Panc1 (cell line): ENCODE results near the gene ATP2C1. TPM values are rescaled to one million over a fixed set of nuclear protein-coding genes. Genes with fewer than 3 reads are reported as not detected.

ENCODE experiments used
- ATAC-seq: fragments of 200-7000 bp; cut with Tn5 transposase; 2 replicates; pipeline ENCODE4 v1.9.1; 2020; ENCODE audit warnings: mild to moderate bottlenecking, moderate library complexity
- BruUV-seq: library from RNA; stranded (reverse); fragments of 400-500 nt; replicated peaks from 2 replicates; lab custom pipeline; 2021; lab: Mats Ljungman, UMichigan
- CTCF ChIA-PET: fragments of 300-600 bp; sonication (Branson Sonifier 250); formaldehyde crosslinking; loops from one replicate; lab custom pipeline; 2022; ENCODE audit warnings: antibody characterized with exemption; lab: Charles Lee
- POLR2A ChIA-PET: fragments of 300-600 bp; sonication (Branson Sonifier 250); formaldehyde crosslinking; loops from one replicate; lab custom pipeline; 2022; ENCODE audit warnings: antibody characterized with exemption; lab: Charles Lee
- DNase-seq: peaks from one replicate; pipeline ENCODE4 v3.0.0-alpha.2; 2010; ENCODE audit warnings: low read depth, low spot score
- H3K27ac ChIP-seq: 2 replicates; pipeline ENCODE4 v1.5.1; 2011; ENCODE audit warnings: mild to moderate bottlenecking, low read length, inconsistent platforms
- H3K27me3 ChIP-seq: fragments of 200-500 bp; sonication (Bioruptor generic); 2 replicates; pipeline ENCODE4 v1.6.0; 2014; ENCODE audit warnings: low read length, inconsistent platforms; ENCODE audit not compliant: control insufficient read depth, insufficient read depth
- H3K36me3 ChIP-seq: fragments of 200-500 bp; sonication (Bioruptor generic); 2 replicates; pipeline ENCODE4 v1.5.1; 2014; ENCODE audit warnings: inconsistent platforms, mild to moderate bottlenecking, low read length, moderate library complexity; ENCODE audit not compliant: control insufficient read depth, insufficient read depth
- H3K4me1 ChIP-seq: 2 replicates; pipeline ENCODE4 v1.5.1; 2011; ENCODE audit warnings: inconsistent platforms, mild to moderate bottlenecking, low read length, moderate library complexity; ENCODE audit not compliant: control insufficient read depth, insufficient read depth
- H3K4me3 ChIP-seq, 2 experiments: 2 replicates each; pipeline ENCODE4 v1.5.1; 2011 to 2012; ENCODE audit warnings: low read depth in 2 of 2, low read length in 2 of 2, mild to moderate bottlenecking in 2 of 2, inconsistent platforms in 1 of 2, moderate library complexity in 1 of 2
- H3K9me3 ChIP-seq: fragments of 200-500 bp; sonication (Bioruptor generic); 2 replicates; pipeline ENCODE4 v1.5.1; 2014; ENCODE audit warnings: low read depth, mild to moderate bottlenecking, inconsistent platforms, low read length, moderate library complexity; ENCODE audit not compliant: control insufficient read depth, insufficient read depth
- POLR2AphosphoS5 ChIP-seq: IDR thresholded peaks from 2 replicates; pipeline ENCODE4 v1.6.1; 2012; ENCODE audit warnings: mild to moderate bottlenecking, low read depth, low read length, moderate library complexity
- REST ChIP-seq, 2 experiments: IDR thresholded peaks; 2 replicates each; pipeline ENCODE4 v1.6.1; 2011 to 2012; ENCODE audit warnings: low read depth in 2 of 2, control low read depth in 1 of 2, low read length in 1 of 2, mild to moderate bottlenecking in 1 of 2, moderate library complexity in 1 of 2; ENCODE audit not compliant: insufficient read depth in 1 of 2
- SIN3A ChIP-seq: IDR thresholded peaks from 2 replicates; pipeline ENCODE4 v1.6.1; 2012; ENCODE audit warnings: low read depth, mild to moderate bottlenecking, low read length, moderate library complexity, borderline replicate concordance; ENCODE audit not compliant: insufficient read depth
- TCF7L2 ChIP-seq: IDR thresholded peaks from 2 replicates; pipeline ENCODE4 v1.6.1; 2011; ENCODE audit warnings: mild to moderate bottlenecking, low read depth, low read length, inconsistent platforms
- in situ Hi-C: cut with HindIII; loops from 2 replicates; pipeline ENCODE4 v1.10.0; 2016; ENCODE audit warnings: low sequenced_read_pairs, low pct_unique_long_range_greater_than_20kb
- intact Hi-C: fragments of 100-400 bp; cut with micrococcal nuclease; formaldehyde crosslinking; loops from one replicate; pipeline ENCODE4 v1.10.0; 2022; ENCODE audit not compliant: unreplicated experiment
- total RNA-seq: library from RNA; stranded (reverse); gene quantifications from one replicate; pipeline ENCODE4 v1.2.1, GENCODE V29; 2021; ENCODE audit not compliant: unreplicated experiment
- TF ChIP-seq, protein P1 (sequence below): fragments of 450-650 bp; IDR thresholded peaks from 2 replicates; pipeline ENCODE4 v1.5.1; 2017; ENCODE audit warnings: mild to moderate bottlenecking

The ATP2C1 gene
- total RNA-seq, 1 experiment from 2014 or later = 101 TPM

DNA sequence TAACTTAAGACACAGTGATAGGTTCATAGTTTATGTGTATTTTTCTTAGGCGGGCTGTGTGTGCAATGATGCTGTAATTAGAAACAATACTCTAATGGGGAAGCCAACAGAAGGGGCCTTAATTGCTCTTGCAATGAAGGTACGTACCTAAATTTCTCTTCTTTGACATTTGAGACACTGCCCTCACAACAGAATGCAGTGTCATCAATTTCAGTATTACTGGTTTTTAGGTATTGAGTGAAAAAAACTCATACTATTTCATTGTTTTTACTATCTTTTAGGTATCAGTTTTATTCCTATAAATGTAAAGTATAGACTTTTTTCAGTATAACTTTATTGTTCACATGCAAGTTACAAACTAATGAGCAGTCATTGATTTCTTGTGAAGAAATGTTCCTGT is 73.4 kb downstream of the ATP2C1 start:
- peaks cover 8% of the 10 kb centered on the region for H3K4me1 ChIP-seq
- POLR2A ChIA-PET = no interaction called here
- BruUV-seq = no TSS peak
- no peak for ATAC-seq
- no peaks in the 10 kb centered on the region for H3K27me3 ChIP-seq
- H3K4me3 ChIP-seq = no peak overlapping the region
- in situ Hi-C loops (no loop called here), intact Hi-C loops (no loop called here)
- H3K27ac ChIP-seq = no peak overlapping the region
- no peak for TF ChIP-seq REST (IDR thresholded peaks at IDR 0.05; ENCODE audit: insufficient read depth in 1 of 2, low read depth in 2 of 2, low read length in 1 of 2)
- TF ChIP-seq POLR2AphosphoS5 = no peak
- no peak for TF ChIP-seq SIN3A
- no peak for TF ChIP-seq TCF7L2
- TF ChIP-seq, protein P1, sequence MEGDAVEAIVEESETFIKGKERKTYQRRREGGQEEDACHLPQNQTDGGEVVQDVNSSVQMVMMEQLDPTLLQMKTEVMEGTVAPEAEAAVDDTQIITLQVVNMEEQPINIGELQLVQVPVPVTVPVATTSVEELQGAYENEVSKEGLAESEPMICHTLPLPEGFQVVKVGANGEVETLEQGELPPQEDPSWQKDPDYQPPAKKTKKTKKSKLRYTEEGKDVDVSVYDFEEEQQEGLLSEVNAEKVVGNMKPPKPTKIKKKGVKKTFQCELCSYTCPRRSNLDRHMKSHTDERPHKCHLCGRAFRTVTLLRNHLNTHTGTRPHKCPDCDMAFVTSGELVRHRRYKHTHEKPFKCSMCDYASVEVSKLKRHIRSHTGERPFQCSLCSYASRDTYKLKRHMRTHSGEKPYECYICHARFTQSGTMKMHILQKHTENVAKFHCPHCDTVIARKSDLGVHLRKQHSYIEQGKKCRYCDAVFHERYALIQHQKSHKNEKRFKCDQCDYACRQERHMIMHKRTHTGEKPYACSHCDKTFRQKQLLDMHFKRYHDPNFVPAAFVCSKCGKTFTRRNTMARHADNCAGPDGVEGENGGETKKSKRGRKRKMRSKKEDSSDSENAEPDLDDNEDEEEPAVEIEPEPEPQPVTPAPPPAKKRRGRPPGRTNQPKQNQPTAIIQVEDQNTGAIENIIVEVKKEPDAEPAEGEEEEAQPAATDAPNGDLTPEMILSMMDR = no peak
- H3K36me3 ChIP-seq = peaks cover 11% of the 10 kb centered on the region
- DNase-seq = no peak
- H3K9me3 ChIP-seq = no peaks in the 10 kb centered on the region
- CTCF ChIA-PET = no interaction called here

- ATAC-seq (no peak), DNase-seq (no peak)
- Histone ChIP-seq H3K4me1 (peaks cover 8% of the 10 kb centered on the region), H3K4me3 (no peak overlapping the region), H3K27ac (no peak overlapping the region), H3K9me3 (no peaks in the 10 kb centered on the region), H3K36me3 (peaks cover 11% of the 10 kb centered on the region), H3K27me3 (no peaks in the 10 kb centered on the region)
- ChIA-PET CTCF (no interaction called here), POLR2A (no interaction called here)
- no peak for TF ChIP-seq TCF7L2
- TF ChIP-seq REST (IDR thresholded peaks at IDR 0.05; ENCODE audit: insufficient read depth in 1 of 2, low read depth in 2 of 2, low read length in 1 of 2) = no peak
- no peak for TF ChIP-seq POLR2AphosphoS5
- TF ChIP-seq, protein P1 = no peak
- TF ChIP-seq SIN3A = no peak
- BruUV-seq = no TSS peak
- intact Hi-C loops = no loop called here
- in situ Hi-C loops = no loop called here
Measured at GRCh38 chr3:130968221-130968620, 74.3 kb downstream of the ATP2C1 start.
